Right cardiac atrium (tissue), 5 donors: ENCODE measurements around the gene GABBR2. TPM values are rescaled to one million over a fixed set of nuclear protein-coding genes. Genes with fewer than 3 reads are reported as not detected.

Source experiments
- ATAC-seq, 2 donors: fragments of 200-7000 bp; cut with Tn5 transposase; one replicate each; pipeline versions ENCODE4 v1.8.0 to v1.9.1; 2020; ENCODE audit warnings: moderate library complexity in 2 of 2, mild to moderate bottlenecking in 1 of 2
- DNase-seq, 3 donors: peaks; one replicate each; pipeline ENCODE4 v3.0.0-alpha.2; 2020
- H3K27ac ChIP-seq: one replicate; pipeline ENCODE4 v1.5.1; 2013; ENCODE audit warnings: mild to moderate bottlenecking, low read length, control low read depth, moderate library complexity
- H3K27me3 ChIP-seq: one replicate; pipeline ENCODE4 v1.6.1; 2013; ENCODE audit not compliant: control insufficient read depth, insufficient read depth
- H3K4me1 ChIP-seq: one replicate; pipeline ENCODE4 v1.6.1; 2013; ENCODE audit warnings: low read length; ENCODE audit not compliant: control insufficient read depth, insufficient read depth
- H3K4me3 ChIP-seq: one replicate; pipeline ENCODE4 v1.5.1; 2013; ENCODE audit warnings: low read length, control low read depth
- H3K9me3 ChIP-seq: one replicate; pipeline ENCODE4 v1.6.1; 2013; ENCODE audit warnings: low read length; ENCODE audit not compliant: control insufficient read depth
- WGBS: extraction: QIAGEN DNeasy Blood & Tissue Kit; methylation state at CpG from one replicate; pipeline ENCODE4 v1.1.7; 2013; 5-methylcytosine and 5-hydroxymethylcytosine counted together
- intact Hi-C, 4 donors: fragments of 100-400 bp; cut with DNase I; formaldehyde crosslinking; loops; one replicate each; pipeline versions ENCODE4 v1.11.0 to v1.14.0; 2022 to 2023
- polyA plus RNA-seq: library from polyadenylated mRNA; stranded (reverse); fragments of 200-250 nt; gene quantifications from one replicate; pipeline ENCODE4 v1.2.3, GENCODE V29; 2013
- total RNA-seq, 4 donors: library from RNA; stranded (reverse); fragmentation: NEBNext Ultra II Directional; extraction: Animal tissue kit (Norgen Biotek cat#: 25700); gene quantifications; one replicate each; pipeline ENCODE4 v1.2.1, GENCODE V29; 2021
- donor health status: healthy with polysubstance abuse.
- donor health status: DM: no; HTN: yes; CAD: no.
- donor health status: DM: no; HTN: no; CAD: no.
- donor health status: DM: no; HTN: yes; CAD: no; lungs with severe emphysema.
- donor health status: DM: yes; HTN: yes; CAD: no.

The GABBR2 gene
- total and polyA plus RNA-seq, 5 donors, result not detected

- intact Hi-C loops, result no loop called here
- H3K9me3 ChIP-seq, result no peaks in the 10 kb centered on the region
- H3K27me3 ChIP-seq, result no peaks in the 10 kb centered on the region
- WGBS, result 89% methylated on average over 6 of the region's 6 CpGs
- H3K4me3 ChIP-seq, result no peak overlapping the region
- no peak overlapping the region for H3K27ac ChIP-seq
- DNase-seq, result no peak
- no peaks in the 10 kb centered on the region for H3K4me1 ChIP-seq
- no peak for ATAC-seq
Observed at GRCh38 chr9:98403715-98404114, 305.0 kb downstream of the GABBR2 start.

GRCh38 chr9:98402019-98402840 is 306.5 kb downstream of the GABBR2 start:
- Histone ChIP-seq H3K4me3 (no peak overlapping the region), H3K4me1 (no peaks in the 10 kb centered on the region), H3K27ac (no peak overlapping the region), H3K9me3 (no peaks in the 10 kb centered on the region), H3K27me3 (no peaks in the 10 kb centered on the region)
- DNase-seq, result no peak
- no peak for ATAC-seq
- intact Hi-C loops, result no loop called here
- 63% methylated on average over 14 of the region's 14 CpGs for WGBS

- peak in 1 of 2 donors; percentile 14 for ATAC-seq
- 44% methylated on average over 11 of the region's 11 CpGs for WGBS
- no peak overlapping the region for H3K27ac ChIP-seq
- H3K9me3 ChIP-seq, result no peaks in the 10 kb centered on the region
- intact Hi-C loops, result no loop called here
- H3K4me1 ChIP-seq, result no peaks in the 10 kb centered on the region
- no peaks in the 10 kb centered on the region for H3K27me3 ChIP-seq
- no peak overlapping the region for H3K4me3 ChIP-seq
- DNase-seq, result no peak
Observed at GRCh38 chr9:98401140-98402018, 307.4 kb downstream of the GABBR2 start.

GRCh38 chr9:98399950-98400683 is 308.6 kb downstream of the GABBR2 start:
- 90% methylated on average over 8 of the region's 8 CpGs for WGBS
- H3K27ac ChIP-seq, result no peak overlapping the region
- DNase-seq (no peak), ATAC-seq (no peak)
- H3K9me3 ChIP-seq, result no peaks in the 10 kb centered on the region
- no peaks in the 10 kb centered on the region for H3K27me3 ChIP-seq
- H3K4me1 ChIP-seq, result no peaks in the 10 kb centered on the region
- no peak overlapping the region for H3K4me3 ChIP-seq
- intact Hi-C loops, result no loop called here

GRCh38 chr9:98396656-98397055 is 312.1 kb downstream of the GABBR2 start:
- no peaks in the 10 kb centered on the region for H3K27me3 ChIP-seq
- no peak overlapping the region for H3K27ac ChIP-seq
- no peak overlapping the region for H3K4me3 ChIP-seq
- H3K4me1 ChIP-seq, result no peaks in the 10 kb centered on the region
- 77% methylated on average over 8 of the region's 8 CpGs for WGBS
- DNase-seq (no peak), ATAC-seq (no peak)
- no peaks in the 10 kb centered on the region for H3K9me3 ChIP-seq
- intact Hi-C loops, result no loop called here

- no peaks in the 10 kb centered on the region for H3K9me3 ChIP-seq
- H3K27me3 ChIP-seq, result no peaks in the 10 kb centered on the region
- H3K27ac ChIP-seq, result no peak overlapping the region
- DNase-seq, result no peak
- no peaks in the 10 kb centered on the region for H3K4me1 ChIP-seq
- intact Hi-C loops, result no loop called here
- 82% methylated on average over 6 of the region's 6 CpGs for WGBS
- no peak overlapping the region for H3K4me3 ChIP-seq
- ATAC-seq, result no peak
Observed at GRCh38 chr9:98396236-98396635, 312.5 kb downstream of the GABBR2 start.

- WGBS, result 67% methylated on average over 6 of the region's 6 CpGs
- no peak for DNase-seq
- H3K27me3 ChIP-seq, result no peaks in the 10 kb centered on the region
- intact Hi-C loops, result no loop called here
- H3K4me3 ChIP-seq, result no peak overlapping the region
- H3K27ac ChIP-seq, result no peak overlapping the region
- ATAC-seq, result no peak
- no peaks in the 10 kb centered on the region for H3K4me1 ChIP-seq
- H3K9me3 ChIP-seq, result no peaks in the 10 kb centered on the region
Observed at GRCh38 chr9:98391867-98392266, 316.9 kb downstream of the GABBR2 start.

GRCh38 chr9:98391406-98391805 is 317.3 kb downstream of the GABBR2 start:
- no peak for ATAC-seq
- no peaks in the 10 kb centered on the region for H3K9me3 ChIP-seq
- no peaks in the 10 kb centered on the region for H3K4me1 ChIP-seq
- H3K27ac ChIP-seq, result no peak overlapping the region
- intact Hi-C loops, result no loop called here
- no peak for DNase-seq
- no peaks in the 10 kb centered on the region for H3K27me3 ChIP-seq
- 88% methylated on average over 7 of the region's 7 CpGs for WGBS
- H3K4me3 ChIP-seq, result no peak overlapping the region

GRCh38 chr9:98385751-98386150 is 323.0 kb downstream of the GABBR2 start:
- Histone ChIP-seq H3K27me3 (no peaks in the 10 kb centered on the region), H3K9me3 (no peaks in the 10 kb centered on the region), H3K4me1 (no peaks in the 10 kb centered on the region), H3K4me3 (no peak overlapping the region), H3K27ac (no peak overlapping the region)
- intact Hi-C loops, result no loop called here
- 89% methylated on average over 3 of the region's 3 CpGs for WGBS
- ATAC-seq (no peak), DNase-seq (no peak)

- no peak overlapping the region for H3K4me3 ChIP-seq
- ATAC-seq, result no peak
- H3K27ac ChIP-seq, result no peak overlapping the region
- WGBS, result 58% methylated on average over 4 of the region's 4 CpGs
- DNase-seq, result no peak
- no peaks in the 10 kb centered on the region for H3K4me1 ChIP-seq
- intact Hi-C loops, result no loop called here
- H3K9me3 ChIP-seq, result no peaks in the 10 kb centered on the region
- no peaks in the 10 kb centered on the region for H3K27me3 ChIP-seq
Observed at GRCh38 chr9:98383758-98384157, 325.0 kb downstream of the GABBR2 start.
